Stimulated activated naive CD8-positive, alpha-beta T cell treated with anti-CD3 and anti-CD28 coated beads, Interleukin-15, amount 100 ng/mL, for 72 hours (primary cell): ENCODE measurements around the gene MUC5AC.
"Not testable (repeated sequence)": the region's sequence is repeated elsewhere in the genome, so short reads cannot be mapped to it uniquely, and the experiment has no call there.

Experiments used
- ATAC-seq: fragments of 150-1000 bp; cut with Tn5 transposase; 2 replicates; pipeline ENCODE4 v1.10.0; 2021; ENCODE audit warnings: mild to moderate bottlenecking, moderate library complexity
- DNase-seq, 2 donors: peaks; one replicate each; pipeline ENCODE4 v3.0.0; 2021 to 2022
- H3K27ac Mint-ChIP-seq, 2 donors: one replicate each; pipeline ENCODE4 v1.8.0; 2022; ENCODE audit warnings: mild to moderate bottlenecking in 2 of 2, mixed read lengths in 2 of 2, moderate library complexity in 2 of 2
- H3K27me3 Mint-ChIP-seq: one replicate; pipeline ENCODE4 v1.8.0; 2022; ENCODE audit warnings: mixed read lengths
- H3K4me1 Mint-ChIP-seq: one replicate; pipeline ENCODE4 v1.8.0; 2022; ENCODE audit warnings: mild to moderate bottlenecking, mixed read lengths
- H3K4me3 Mint-ChIP-seq, 2 donors: one replicate each; pipeline ENCODE4 v1.8.0; 2022; ENCODE audit warnings: mild to moderate bottlenecking in 2 of 2, mixed read lengths in 2 of 2, moderate library complexity in 1 of 2
- H3K9me3 Mint-ChIP-seq, 2 donors: one replicate each; pipeline ENCODE4 v1.8.0; 2022; ENCODE audit warnings: mixed read lengths in 2 of 2

MUC5AC gene

GRCh38 chr11:1174441-1175370 is 17.0 kb downstream of the MUC5AC start:
- H3K27ac Mint-ChIP-seq: no peak overlapping the region
- H3K4me3 Mint-ChIP-seq: no peak overlapping the region
- no peaks in the 10 kb centered on the region for H3K27me3 Mint-ChIP-seq
- no peak for DNase-seq
- no peak for ATAC-seq
- H3K4me1 Mint-ChIP-seq: no peaks in the 10 kb centered on the region
- H3K9me3 Mint-ChIP-seq: peaks cover 8 to 31% of the 10 kb centered on the region in 2 donors

GRCh38 chr11:1175461-1176223 is 17.9 kb downstream of the MUC5AC start:
- no peak for DNase-seq
- Mint-ChIP-seq H3K27me3 (no peaks in the 10 kb centered on the region), H3K9me3 (peaks cover 8 to 28% of the 10 kb centered on the region in 2 donors), H3K4me1 (no peaks in the 10 kb centered on the region), H3K27ac (no peak overlapping the region), H3K4me3 (no peak overlapping the region)
- no peak for ATAC-seq

- no peaks in the 10 kb centered on the region for H3K4me1 Mint-ChIP-seq
- H3K4me3 Mint-ChIP-seq: no peak overlapping the region
- peaks cover 0 to 20% of the 10 kb centered on the region in 2 donors for H3K9me3 Mint-ChIP-seq
- ATAC-seq: peak; percentile 19
- no peaks in the 10 kb centered on the region for H3K27me3 Mint-ChIP-seq
- DNase-seq: no peak
- no peak overlapping the region for H3K27ac Mint-ChIP-seq
Observed at GRCh38 chr11:1176224-1177019, 18.7 kb downstream of the MUC5AC start.

- Mint-ChIP-seq H3K4me3 (no peak overlapping the region), H3K27ac (no peak overlapping the region), H3K4me1 (peaks cover 6% of the 10 kb centered on the region), H3K27me3 (no peaks in the 10 kb centered on the region), H3K9me3 (peaks cover 0 to 12% of the 10 kb centered on the region in 2 donors)
- ATAC-seq: no peak
- no peak for DNase-seq
Observed at GRCh38 chr11:1177020-1177770, 19.4 kb downstream of the MUC5AC start.

GRCh38 chr11:1177771-1178090 is 20.0 kb downstream of the MUC5AC start:
- no peak overlapping the region for H3K27ac Mint-ChIP-seq
- H3K4me3 Mint-ChIP-seq: no peak overlapping the region

GRCh38 chr11:1178201-1178885 is 20.6 kb downstream of the MUC5AC start:
- no peak overlapping the region for H3K4me3 Mint-ChIP-seq
- H3K27ac Mint-ChIP-seq: no peak overlapping the region
- DNase-seq (no peak), ATAC-seq (no peak)
- H3K27me3 Mint-ChIP-seq: no peaks in the 10 kb centered on the region
- H3K9me3 Mint-ChIP-seq: peaks cover 0 to 10% of the 10 kb centered on the region in 2 donors
- H3K4me1 Mint-ChIP-seq: peaks cover 6% of the 10 kb centered on the region

More at GRCh38 chr11:1177771-1178090, 20.0 kb downstream of the MUC5AC start:
- ATAC-seq (no peak), DNase-seq (no peak)
- Mint-ChIP-seq H3K27me3 (no peaks in the 10 kb centered on the region), H3K9me3 (peaks cover 0 to 10% of the 10 kb centered on the region in 2 donors), H3K4me1 (peaks cover 6% of the 10 kb centered on the region)

GRCh38 chr11:1178906-1179305 is 21.2 kb downstream of the MUC5AC start:
- H3K4me3 Mint-ChIP-seq: no peak overlapping the region
- DNase-seq (no peak), ATAC-seq (no peak)
- H3K27me3 Mint-ChIP-seq: no peaks in the 10 kb centered on the region
- peaks cover 0 to 10% of the 10 kb centered on the region in 2 donors for H3K9me3 Mint-ChIP-seq
- peaks cover 6% of the 10 kb centered on the region for H3K4me1 Mint-ChIP-seq
- no peak overlapping the region for H3K27ac Mint-ChIP-seq

- no peak for DNase-seq
- H3K4me1 Mint-ChIP-seq: peaks cover 6% of the 10 kb centered on the region
- H3K4me3 Mint-ChIP-seq: no peak overlapping the region
- ATAC-seq: no peak
- no peak overlapping the region for H3K27ac Mint-ChIP-seq
- H3K9me3 Mint-ChIP-seq: peaks cover 0 to 10% of the 10 kb centered on the region in 2 donors
- no peaks in the 10 kb centered on the region for H3K27me3 Mint-ChIP-seq
Observed at GRCh38 chr11:1179641-1180040, 21.9 kb downstream of the MUC5AC start.

GRCh38 chr11:1180171-1180570 is 22.4 kb downstream of the MUC5AC start:
- H3K27ac Mint-ChIP-seq: no peak overlapping the region
- peaks cover 6% of the 10 kb centered on the region for H3K4me1 Mint-ChIP-seq
- no peak overlapping the region for H3K4me3 Mint-ChIP-seq
- DNase-seq: no peak
- no peaks in the 10 kb centered on the region for H3K27me3 Mint-ChIP-seq
- peaks cover 0 to 9% of the 10 kb centered on the region in 2 donors for H3K9me3 Mint-ChIP-seq
- ATAC-seq: no peak

- Mint-ChIP-seq H3K27me3 (no peaks in the 10 kb centered on the region), H3K9me3 (peaks cover 0 to under 1% of the 10 kb centered on the region in 2 donors), H3K4me3 (no peak overlapping the region), H3K4me1 (peaks cover 6% of the 10 kb centered on the region), H3K27ac (no peak overlapping the region)
- ATAC-seq (no peak), DNase-seq (no peak)
Observed at GRCh38 chr11:1180947-1181391, 23.2 kb downstream of the MUC5AC start.

GRCh38 chr11:1181420-1181819 is 23.7 kb downstream of the MUC5AC start:
- peaks cover 6% of the 10 kb centered on the region for H3K4me1 Mint-ChIP-seq
- H3K4me3 Mint-ChIP-seq: no peak overlapping the region
- ATAC-seq (no peak), DNase-seq (no peak)
- no peak overlapping the region for H3K27ac Mint-ChIP-seq
- no peaks in the 10 kb centered on the region for H3K9me3 Mint-ChIP-seq
- H3K27me3 Mint-ChIP-seq: no peaks in the 10 kb centered on the region

- Mint-ChIP-seq H3K4me3 (peak overlapping the region in 1 of 2 donors; percentile 17), H3K27me3 (no peaks in the 10 kb centered on the region), H3K4me1 (peaks cover 6% of the 10 kb centered on the region), H3K9me3 (no peaks in the 10 kb centered on the region), H3K27ac (peak overlapping the region in 1 of 2 donors; percentile 23)
- DNase-seq (no peak), ATAC-seq (no peak)
Observed at GRCh38 chr11:1181853-1182535, 24.2 kb downstream of the MUC5AC start.

GRCh38 chr11:1184139-1184538 is 26.4 kb downstream of the MUC5AC start:
- not testable (repeated sequence) for H3K27me3 Mint-ChIP-seq, H3K4me3 Mint-ChIP-seq, H3K9me3 Mint-ChIP-seq, ATAC-seq, H3K27ac Mint-ChIP-seq, H3K4me1 Mint-ChIP-seq, DNase-seq
